Activated naive CD4-positive, alpha-beta T cell treated with anti-CD3 and anti-CD28 coated beads, Interleukin-2, amount 50 U/mL, for 24 hours (primary cell): ENCODE results near the gene CLCN6.

Experiments
- H3K27ac Mint-ChIP-seq: one replicate; pipeline ENCODE4 v1.8.0; 2021; ENCODE audit warnings: mild to moderate bottlenecking, mixed read lengths
- H3K27me3 Mint-ChIP-seq: one replicate; pipeline ENCODE4 v1.8.0; 2021; ENCODE audit warnings: mixed read lengths
- H3K36me3 Mint-ChIP-seq: one replicate; pipeline ENCODE4 v1.8.0; 2021; ENCODE audit warnings: mixed read lengths
- H3K4me1 Mint-ChIP-seq: one replicate; pipeline ENCODE4 v1.8.0; 2021; ENCODE audit warnings: mixed read lengths
- H3K4me3 Mint-ChIP-seq: one replicate; pipeline ENCODE4 v1.8.0; 2021; ENCODE audit warnings: mild to moderate bottlenecking, mixed read lengths
- H3K9me3 Mint-ChIP-seq: one replicate; pipeline ENCODE4 v1.8.0; 2021; ENCODE audit warnings: mixed read lengths

CLCN6 gene

GRCh38 chr1:11828511-11828910, 22.5 kb downstream of the CLCN6 start:
- Mint-ChIP-seq H3K9me3 (no peaks in the 10 kb centered on the region), H3K4me3 (no peak overlapping the region), H3K27ac (no peak overlapping the region), H3K36me3 (no peaks in the 10 kb centered on the region), H3K27me3 (no peaks in the 10 kb centered on the region), H3K4me1 (no peaks in the 10 kb centered on the region)

GRCh38 chr1:11831945-11832725, 26.1 kb downstream of the CLCN6 start:
- Mint-ChIP-seq H3K4me1 (no peaks in the 10 kb centered on the region), H3K27me3 (no peaks in the 10 kb centered on the region), H3K4me3 (no peak overlapping the region), H3K9me3 (no peaks in the 10 kb centered on the region), H3K36me3 (no peaks in the 10 kb centered on the region), H3K27ac (no peak overlapping the region)

- H3K36me3 Mint-ChIP-seq = peaks cover under 1% of the 10 kb centered on the region
Measured at GRCh38 chr1:11833497-11833896, 27.5 kb downstream of the CLCN6 start.

GRCh38 chr1:11833900-11834299, 27.9 kb downstream of the CLCN6 start:
- H3K36me3 Mint-ChIP-seq = peaks cover 4% of the 10 kb centered on the region
- H3K4me1 Mint-ChIP-seq = peaks cover 5% of the 10 kb centered on the region

More at GRCh38 chr1:11833497-11833896, 27.5 kb downstream of the CLCN6 start:
- Mint-ChIP-seq H3K4me3 (no peak overlapping the region), H3K27ac (no peak overlapping the region), H3K27me3 (no peaks in the 10 kb centered on the region), H3K4me1 (peaks cover under 1% of the 10 kb centered on the region), H3K9me3 (no peaks in the 10 kb centered on the region)

GRCh38 chr1:11835441-11836225, 29.6 kb downstream of the CLCN6 start:
- Mint-ChIP-seq H3K36me3 (peaks cover 4% of the 10 kb centered on the region), H3K9me3 (no peaks in the 10 kb centered on the region), H3K27me3 (no peaks in the 10 kb centered on the region), H3K27ac (no peak overlapping the region), H3K4me1 (peaks cover 6% of the 10 kb centered on the region), H3K4me3 (no peak overlapping the region)

More at GRCh38 chr1:11833900-11834299, 27.9 kb downstream of the CLCN6 start:
- no peak overlapping the region for H3K27ac Mint-ChIP-seq
- H3K27me3 Mint-ChIP-seq = no peaks in the 10 kb centered on the region
- no peaks in the 10 kb centered on the region for H3K9me3 Mint-ChIP-seq
- no peak overlapping the region for H3K4me3 Mint-ChIP-seq

GRCh38 chr1:11836955-11837766, 31.2 kb downstream of the CLCN6 start:
- Mint-ChIP-seq H3K27me3 (no peaks in the 10 kb centered on the region), H3K4me3 (no peak overlapping the region), H3K4me1 (peaks cover 6% of the 10 kb centered on the region), H3K27ac (no peak overlapping the region), H3K9me3 (no peaks in the 10 kb centered on the region), H3K36me3 (peaks cover 6% of the 10 kb centered on the region)

- Mint-ChIP-seq H3K27me3 (no peaks in the 10 kb centered on the region), H3K9me3 (no peaks in the 10 kb centered on the region), H3K36me3 (peaks cover 6% of the 10 kb centered on the region), H3K4me1 (peaks cover 6% of the 10 kb centered on the region), H3K4me3 (no peak overlapping the region), H3K27ac (no peak overlapping the region)
Measured at GRCh38 chr1:11837767-11838348, 31.9 kb downstream of the CLCN6 start.

- Mint-ChIP-seq H3K4me3 (no peak overlapping the region), H3K27ac (no peak overlapping the region), H3K27me3 (no peaks in the 10 kb centered on the region), H3K36me3 (peaks cover 9% of the 10 kb centered on the region), H3K4me1 (peaks cover 6% of the 10 kb centered on the region), H3K9me3 (no peaks in the 10 kb centered on the region)
Measured at GRCh38 chr1:11838349-11839272, 32.6 kb downstream of the CLCN6 start.

GRCh38 chr1:11839727-11840705, 34.0 kb downstream of the CLCN6 start:
- H3K27me3 Mint-ChIP-seq = no peaks in the 10 kb centered on the region
- no peaks in the 10 kb centered on the region for H3K9me3 Mint-ChIP-seq
- H3K4me3 Mint-ChIP-seq = no peak overlapping the region
- no peak overlapping the region for H3K27ac Mint-ChIP-seq
- H3K4me1 Mint-ChIP-seq = peaks cover 6% of the 10 kb centered on the region
- peaks cover 14% of the 10 kb centered on the region for H3K36me3 Mint-ChIP-seq

GRCh38 chr1:11841245-11842153, 35.5 kb downstream of the CLCN6 start:
- peaks cover 6% of the 10 kb centered on the region for H3K4me1 Mint-ChIP-seq

GRCh38 chr1:11842154-11843041, 36.4 kb downstream of the CLCN6 start:
- H3K27ac Mint-ChIP-seq = no peak overlapping the region
- H3K27me3 Mint-ChIP-seq = no peaks in the 10 kb centered on the region
- no peak overlapping the region for H3K4me3 Mint-ChIP-seq
- no peaks in the 10 kb centered on the region for H3K9me3 Mint-ChIP-seq
- H3K4me1 Mint-ChIP-seq = peaks cover 6% of the 10 kb centered on the region
- peaks cover 21% of the 10 kb centered on the region for H3K36me3 Mint-ChIP-seq

More at GRCh38 chr1:11841245-11842153, 35.5 kb downstream of the CLCN6 start:
- Mint-ChIP-seq H3K36me3 (peaks cover 21% of the 10 kb centered on the region), H3K9me3 (no peaks in the 10 kb centered on the region), H3K27me3 (no peaks in the 10 kb centered on the region), H3K27ac (no peak overlapping the region), H3K4me3 (no peak overlapping the region)
